Measurements from ENCODE around the gene PPP1R9B.

PPP1R9B gene

DNA sequence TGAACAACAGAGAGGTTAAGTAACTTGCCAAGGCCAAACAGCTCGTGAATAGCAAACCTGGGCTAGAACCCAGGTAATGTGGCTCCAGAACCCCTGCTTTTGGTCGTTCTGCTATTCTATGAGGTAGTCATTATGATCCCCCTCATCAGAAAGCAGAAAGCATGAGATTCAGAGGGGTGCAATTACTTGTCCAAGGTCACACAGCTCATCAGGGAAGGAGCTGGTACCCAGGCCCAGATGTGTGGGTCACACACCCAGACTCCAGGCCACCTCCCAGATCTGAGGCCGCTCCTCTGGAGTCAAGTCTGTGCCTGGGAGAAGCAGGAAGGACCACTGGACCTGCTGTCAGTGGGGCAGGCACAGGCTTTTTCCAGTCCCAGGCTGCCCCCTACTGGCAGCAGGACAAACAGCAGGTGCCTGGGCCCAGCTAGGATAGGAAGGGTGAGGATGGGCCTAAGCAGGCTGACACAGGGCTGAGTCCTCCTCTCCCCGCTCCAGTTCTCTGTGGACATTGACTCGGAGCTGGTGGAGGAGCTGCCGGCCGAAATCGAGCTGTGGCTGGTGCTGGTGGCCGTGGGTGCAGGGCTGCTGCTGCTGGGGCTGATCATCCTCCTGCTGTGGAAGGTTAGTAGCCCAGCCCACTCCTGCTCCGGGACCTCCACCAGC lies 63.1 kb downstream of the PPP1R9B start:
- DNase-seq: peak; percentile 80
